GM10248 (cell line): ENCODE results near the gene PIP5K1C.
"Not testable (repeated sequence)": the region's sequence is repeated elsewhere in the genome, so short reads cannot be mapped to it uniquely, and the experiment has no call there.

Experiments
- CTCF ChIA-PET: fragments of 300-600 bp; sonication (Branson Sonifier 250); formaldehyde crosslinking; extraction: SDS; loops from one replicate; lab custom pipeline; 2021; ENCODE audit warnings: antibody characterized with exemption; lab: Yijun Ruan, JAX
- POLR2A ChIA-PET: fragments of 350-650 bp; sonication (Branson Sonifier 250); formaldehyde crosslinking; extraction: SDS; loops from one replicate; lab custom pipeline; 2020; ENCODE audit warnings: antibody characterized with exemption; lab: Yijun Ruan, JAX
- DNase-seq: peaks from one replicate; pipeline ENCODE4 v3.0.0; 2012; ENCODE audit errors: extremely low spot score
- CTCF ChIP-seq: IDR thresholded peaks from 2 replicates; pipeline ENCODE4 v1.5.1; 2012; ENCODE audit warnings: mild to moderate bottlenecking, low read depth; ENCODE audit errors: extremely low read depth, missing control alignments, control extremely low read depth

The PIP5K1C gene

DNA sequence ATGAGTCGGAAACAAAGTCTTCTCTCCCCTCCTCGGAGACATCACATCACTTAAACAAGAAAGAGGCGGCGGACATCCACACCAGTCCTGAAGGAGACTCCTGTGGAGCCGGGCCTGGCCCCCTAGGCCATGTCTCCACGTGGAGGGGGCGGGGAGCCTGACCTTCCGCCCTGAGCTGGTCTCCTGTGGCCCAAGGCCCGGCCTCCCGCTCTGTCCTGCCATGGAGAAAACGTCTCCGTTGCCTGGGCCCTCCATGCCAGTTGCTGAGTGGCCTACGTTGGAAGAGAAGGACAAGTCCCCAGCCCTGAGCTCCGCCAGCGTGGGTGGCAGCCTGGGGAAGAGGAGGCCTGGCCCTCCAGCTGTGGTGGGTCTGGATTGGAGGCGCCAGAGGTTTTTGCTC, 68.2 kb downstream of the PIP5K1C start:
- CTCF ChIA-PET, result no interaction called here
- no peak for DNase-seq
- POLR2A ChIA-PET, result no interaction called here
- TF ChIP-seq CTCF, result no peak

DNA sequence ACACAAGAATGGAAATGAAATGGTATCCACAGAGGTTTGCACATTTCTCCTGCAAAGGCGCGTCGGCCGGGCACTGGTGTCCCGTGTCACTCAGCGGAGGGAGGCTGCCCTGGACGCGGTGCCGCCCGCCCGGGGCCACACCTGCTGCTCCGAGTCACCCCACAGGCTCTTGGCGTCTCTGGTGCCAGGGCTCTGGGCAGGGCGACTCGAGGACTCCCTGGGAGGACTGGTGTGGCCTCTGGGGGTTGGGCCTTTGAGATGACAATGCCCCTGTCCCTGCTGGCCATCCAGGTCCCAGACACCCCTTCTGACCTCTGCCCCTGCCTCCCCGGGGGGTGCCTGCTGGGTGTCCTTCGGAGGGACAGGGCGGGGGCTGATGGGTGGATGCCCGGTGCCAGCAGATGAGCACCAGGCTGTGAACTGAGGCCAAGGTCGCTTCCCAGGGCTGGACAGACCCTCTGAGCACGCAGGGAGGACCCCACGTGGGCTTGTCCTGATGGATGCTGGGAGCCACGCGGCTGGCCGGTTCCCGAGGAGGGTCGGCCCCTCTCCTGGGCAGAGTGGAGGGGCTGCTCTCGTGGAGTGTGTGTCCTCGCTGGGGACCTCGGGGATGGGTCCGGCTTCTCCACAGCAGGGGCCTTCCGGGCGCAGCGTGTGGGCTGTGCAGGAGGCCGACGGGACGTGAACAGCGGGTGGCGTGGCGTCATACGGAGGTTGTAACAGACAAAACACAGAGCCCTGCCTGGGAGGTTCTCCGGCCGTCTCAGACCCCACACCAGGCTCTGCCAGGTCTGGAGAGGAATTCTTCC, 69.0 kb downstream of the PIP5K1C start:
- no peak for TF ChIP-seq CTCF
- ChIA-PET POLR2A (no interaction called here), CTCF (no interaction called here)

GRCh38 chr19:3628766-3629165, 71.5 kb downstream of the PIP5K1C start:
- ChIA-PET CTCF (interaction anchor here (1.6 kb wide), 1 partner anchor 72 kb away, joined by 3 read pairs; no protein-coding TSS in a partner anchor), POLR2A (interaction anchor here (0.6 kb wide), 1 partner anchor 72 kb away, joined by 4 read pairs; no protein-coding TSS in a partner anchor)
- DNase-seq, result not testable (repeated sequence)

More for the DNA sequence above, 69.0 kb downstream of the PIP5K1C start:
- no peak for DNase-seq

GRCh38 chr19:3627351-3627723, 72.9 kb downstream of the PIP5K1C start:
- no peak for DNase-seq
- CTCF ChIA-PET, result interaction anchor here (1.6 to 1.9 kb wide), 2 partner anchors 71 to 83 kb away, joined by 3 to 7 read pairs; no protein-coding TSS in a partner anchor
- POLR2A ChIA-PET, result interaction anchor here (0.6 kb wide), 1 partner anchor 263 kb away, joined by 3 read pairs; no protein-coding TSS in a partner anchor
- no peak for TF ChIP-seq CTCF

DNA sequence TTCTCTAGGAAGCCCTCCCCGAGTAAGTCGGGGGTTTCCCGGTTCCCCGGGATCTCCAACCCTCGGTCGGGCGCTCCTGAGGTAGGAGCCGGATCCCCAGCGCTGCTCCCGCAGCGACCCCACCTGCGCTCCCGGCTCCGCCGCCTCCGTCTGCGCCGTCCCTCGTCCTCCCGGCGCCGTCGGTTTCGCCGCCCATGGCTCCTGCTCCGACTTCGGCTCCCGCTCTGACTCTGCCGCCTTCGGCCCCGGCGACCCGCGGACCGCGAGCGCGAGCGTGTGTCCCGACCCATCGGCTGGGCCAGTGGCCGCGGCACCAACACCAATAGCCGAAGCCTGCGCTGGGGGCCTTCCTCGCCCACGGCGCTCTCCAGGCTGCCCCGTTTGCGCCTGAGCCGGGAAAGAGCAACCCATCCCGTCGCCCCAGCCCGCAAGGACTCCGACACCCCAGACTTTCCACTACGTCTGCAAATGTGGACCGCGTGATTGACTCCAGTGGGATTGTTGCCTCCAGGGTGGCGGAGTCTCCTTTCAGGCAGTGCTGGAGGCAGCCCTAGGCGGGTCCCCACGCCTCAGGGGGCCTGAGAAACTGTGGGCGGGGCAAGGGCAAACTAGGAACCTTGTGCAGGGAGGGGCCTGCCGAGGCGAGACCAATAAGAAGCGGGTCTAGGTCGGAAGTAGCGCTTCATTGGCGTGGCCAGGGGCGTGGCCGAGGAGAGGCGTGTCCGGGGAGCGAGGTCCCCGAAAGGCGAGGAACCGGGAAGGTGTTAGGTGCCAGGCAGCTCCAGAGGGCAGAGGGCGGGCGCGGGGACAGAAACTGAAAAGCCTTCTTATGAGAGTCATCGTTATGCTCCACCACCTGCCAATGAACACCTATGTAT, 73.6 kb downstream of the PIP5K1C start, which contains the start of gene CACTIN:
Gene CACTIN, minus strand, starts transcription at position 318 of the 878 bp plus-strand sequence. Its CDS starts 28 bp downstream, at position 290.
- DNase-seq, result peak; percentile 100
- POLR2A ChIA-PET, result interaction anchor here (0.6 kb wide), 1 partner anchor 264 kb away, joined by 3 read pairs; no protein-coding TSS in a partner anchor
- CTCF ChIA-PET, result interaction anchor here (1.9 kb wide), 1 partner anchor 82 kb away, joined by 7 read pairs; no protein-coding TSS in a partner anchor
- no peak for TF ChIP-seq CTCF

DNA sequence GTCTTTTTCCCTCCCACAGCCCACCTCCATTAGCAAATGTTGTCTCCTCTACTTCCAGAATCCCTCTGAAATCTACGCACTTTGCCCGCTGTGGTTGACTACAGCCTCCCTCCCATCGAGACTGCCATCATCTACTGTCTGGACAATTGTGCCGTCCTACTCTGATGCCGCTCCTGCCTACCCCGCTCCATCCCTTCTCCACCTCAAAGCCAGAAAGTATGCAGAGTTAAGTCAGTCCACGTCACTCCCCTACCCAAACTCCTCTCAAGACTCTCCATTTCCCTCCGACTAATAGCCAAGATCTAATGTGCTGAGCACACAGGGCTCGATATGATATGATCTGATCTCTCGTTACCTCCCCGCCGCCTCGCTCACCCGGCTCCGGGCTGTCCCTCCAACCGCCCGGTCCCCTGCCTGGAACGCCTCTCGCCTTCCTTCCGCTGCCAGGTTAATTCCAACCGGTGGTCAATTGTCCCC, 74.2 kb downstream of the PIP5K1C start:
- no peak for TF ChIP-seq CTCF
- ChIA-PET CTCF (interaction anchor here (1.3 to 2.6 kb wide), 2 partner anchors 18 to 82 kb away, joined by 3 to 8 read pairs; no protein-coding TSS in a partner anchor), POLR2A (interaction anchor here (0.6 kb wide), 1 partner anchor 757 kb away, joined by 4 read pairs; no protein-coding TSS in a partner anchor)
- no peak for DNase-seq
